SU-DHL-6 (cell line): ENCODE measurements around the gene CHD3.

ENCODE experiments used
- H2AFZ ChIP-seq: fragments of 200-600 bp; sonication (generic); 2 replicates; pipeline ENCODE4 v1.6.1; 2014; ENCODE audit warnings: low read depth, mild to moderate bottlenecking, moderate library complexity, mixed read lengths, antibody characterized with exemption, low read length; ENCODE audit not compliant: severe bottlenecking
- H3F3A ChIP-seq: fragments of 200-600 bp; shearing (Covaris generic); 2 replicates; pipeline ENCODE4 v1.6.0; 2016; ENCODE audit warnings: antibody characterized with exemption, mild to moderate bottlenecking; ENCODE audit not compliant: insufficient read depth
- H3K27ac ChIP-seq: fragments of 200-600 bp; sonication (generic); 2 replicates; pipeline ENCODE4 v1.5.1; 2016; ENCODE audit warnings: low read depth, mild to moderate bottlenecking, low read length, moderate library complexity, mixed read lengths
- H3K27me3 ChIP-seq: fragments of 200-600 bp; sonication (generic), shearing (Covaris generic); 2 replicates; pipeline ENCODE4 v1.6.0; 2014; ENCODE audit warnings: mild to moderate bottlenecking, low read length
- H3K36me3 ChIP-seq: fragments of 200-600 bp; sonication (generic); 2 replicates; pipeline ENCODE4 v1.6.1; 2014; ENCODE audit warnings: mild to moderate bottlenecking, low read length, mixed read lengths
- H3K4me2 ChIP-seq: fragments of 300-600, 200-600 bp; shearing (Covaris generic), sonication (generic); 2 replicates; pipeline ENCODE4 v1.6.0; 2014; ENCODE audit warnings: low read length, low read depth, mild to moderate bottlenecking; ENCODE audit not compliant: poor library complexity, severe bottlenecking
- H3K4me3 ChIP-seq: fragments of 200-600 bp; sonication (generic); 2 replicates; pipeline ENCODE4 v1.5.1; 2014; ENCODE audit warnings: antibody characterized with exemption, low read length, mild to moderate bottlenecking, mixed read lengths; ENCODE audit not compliant: insufficient read depth, poor library complexity, severe bottlenecking
- H3K79me2 ChIP-seq: fragments of 200-600 bp; sonication (generic); 2 replicates; pipeline ENCODE4 v1.6.1; 2014; ENCODE audit warnings: mild to moderate bottlenecking, low read length, moderate library complexity; ENCODE audit not compliant: insufficient read depth
- H3K9ac ChIP-seq: fragments of 200-600 bp; sonication (generic); 2 replicates; pipeline ENCODE4 v1.7.0; 2014; ENCODE audit warnings: mild to moderate bottlenecking, low read length
- H3K9me2 ChIP-seq: fragments of 200-600 bp; sonication (generic); replicated peaks from 2 replicates; pipeline ENCODE4 v1.6.1; 2014; ENCODE audit warnings: low read length; ENCODE audit not compliant: insufficient read depth
- H3K9me3 ChIP-seq: fragments of 200-600 bp; sonication (generic); 2 replicates; pipeline ENCODE4 v1.6.1; 2014; ENCODE audit warnings: low read length, mixed read lengths; ENCODE audit not compliant: insufficient read depth
- H4K20me1 ChIP-seq: fragments of 200-600 bp; sonication (generic); 2 replicates; pipeline ENCODE4 v1.6.1; 2014; ENCODE audit warnings: low read depth, mild to moderate bottlenecking, antibody characterized with exemption, low read length, moderate library complexity, mixed read lengths
- CTCF ChIP-seq: fragments of 200-600 bp; sonication (generic); IDR thresholded peaks from one replicate; pipeline ENCODE4 v1.5.1; 2017; ENCODE audit warnings: antibody characterized with exemption, mild to moderate bottlenecking, low read length, moderate library complexity; ENCODE audit not compliant: insufficient read depth, poor library complexity, severe bottlenecking
- EZH2phosphoT487 ChIP-seq: fragments of 200-600 bp; sonication (generic), shearing (Covaris generic); conservative IDR thresholded peaks from 2 replicates; pipeline ENCODE4 v1.6.1; 2018; ENCODE audit warnings: mild to moderate bottlenecking, antibody characterized with exemption, low read length, moderate library complexity, mixed read lengths

CHD3 gene

GRCh38 chr17:7841915-7842379 is 46.6 kb upstream of the CHD3 start:
- Histone ChIP-seq H3F3A (peaks cover 49% of the 10 kb centered on the region), H3K27ac (peak overlapping the region; percentile 94), H3K9me3 (no peaks in the 10 kb centered on the region), H2AFZ (no peak overlapping the region), H4K20me1 (no peaks in the 10 kb centered on the region), H3K36me3 (no peaks in the 10 kb centered on the region), H3K9me2 (no peaks in the 10 kb centered on the region), H3K79me2 (peaks cover 17% of the 10 kb centered on the region; the same call in 1 of the 2 replicates), H3K27me3 (no peaks in the 10 kb centered on the region), H3K4me3 (peak overlapping the region; percentile 76), H3K9ac (peak overlapping the region; percentile 80), H3K4me2 (peak overlapping the region; percentile 92)
- no peak for TF ChIP-seq CTCF
- TF ChIP-seq EZH2phosphoT487, result no peak

GRCh38 chr17:7842380-7843256 is 46.0 kb upstream of the CHD3 start:
- no peaks in the 10 kb centered on the region for H3K9me2 ChIP-seq
- no peaks in the 10 kb centered on the region for H4K20me1 ChIP-seq
- peak overlapping the region; percentile 92 for H3K4me2 ChIP-seq
- H3K9ac ChIP-seq, result peak overlapping the region; percentile 80
- peak overlapping the region; percentile 76 for H3K4me3 ChIP-seq
- H3F3A ChIP-seq, result peaks cover 42% of the 10 kb centered on the region
- peak overlapping the region; percentile 94 for H3K27ac ChIP-seq
- no peaks in the 10 kb centered on the region for H3K9me3 ChIP-seq
- no peak overlapping the region for H2AFZ ChIP-seq
- peaks cover 17% of the 10 kb centered on the region; the same call in 1 of the 2 replicates for H3K79me2 ChIP-seq
- TF ChIP-seq EZH2phosphoT487 (no peak), CTCF (no peak)
- H3K27me3 ChIP-seq, result no peaks in the 10 kb centered on the region
- H3K36me3 ChIP-seq, result no peaks in the 10 kb centered on the region

GRCh38 chr17:7843257-7843535 is 45.4 kb upstream of the CHD3 start:
- H3K79me2 ChIP-seq, result peaks cover 17% of the 10 kb centered on the region; the same call in 1 of the 2 replicates

More at GRCh38 chr17:7843257-7843535, 45.4 kb upstream of the CHD3 start:
- Histone ChIP-seq H3K9me2 (no peaks in the 10 kb centered on the region), H4K20me1 (no peaks in the 10 kb centered on the region), H3K4me2 (peak overlapping the region; percentile 92), H2AFZ (no peak overlapping the region), H3K27me3 (no peaks in the 10 kb centered on the region), H3K27ac (peak overlapping the region; percentile 94), H3K4me3 (peak overlapping the region; percentile 76), H3F3A (peaks cover 39% of the 10 kb centered on the region), H3K9ac (peak overlapping the region; percentile 80), H3K36me3 (no peaks in the 10 kb centered on the region), H3K9me3 (no peaks in the 10 kb centered on the region)
- TF ChIP-seq EZH2phosphoT487, result no peak
- TF ChIP-seq CTCF, result no peak
